Ammon's horn (tissue), 1 donor: ENCODE data around the gene TACC3.

Experiments used
- DNase-seq: peaks from one replicate; pipeline ENCODE4 v3.0.0-alpha.2; 2016; ENCODE audit warnings: low spot score

TACC3 gene

GRCh38 chr4:1793940-1794808, 72.9 kb downstream of the TACC3 start:
- no peak for DNase-seq
